ENCODE results near the gene HNRNPLL. TPM values are rescaled to one million over a fixed set of nuclear protein-coding genes. Genes with fewer than 3 reads are reported as not detected.
A peak's percentile ranks its signal among the peaks of the same experiment; 100 is the strongest.

Gene HNRNPLL
- total RNA-seq, 2 experiments from 2014 or later = 44.9 to 46.5 TPM

DNA sequence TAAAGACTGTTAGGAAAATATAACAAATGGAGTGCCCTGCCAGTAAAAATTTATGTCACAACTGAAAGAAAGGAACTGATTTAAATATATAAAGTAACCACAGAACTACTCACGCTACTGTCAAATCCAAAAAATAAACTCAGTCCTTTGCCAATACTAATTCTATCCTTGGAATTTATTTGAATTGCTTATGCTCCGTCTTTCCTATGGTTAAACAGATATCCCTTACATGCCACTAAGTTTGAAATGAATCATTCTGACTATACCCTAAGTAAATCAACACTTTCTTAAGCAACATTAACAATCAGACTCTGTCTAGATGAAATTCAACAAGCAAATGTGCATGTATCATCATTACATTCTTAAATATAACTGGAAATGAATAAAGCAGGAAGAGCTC, 9.8 kb downstream of the HNRNPLL start:
- Histone ChIP-seq H3K4me3 (ENCODE audit: low read length) (no peak overlapping the region), H3K9me3 (ENCODE audit: control insufficient read depth in 1 of 2, insufficient read depth in 1 of 2, low read length in 2 of 2) (no peaks in the 10 kb centered on the region), H3K36me3 (ENCODE audit: insufficient read depth, low read length) (peaks cover 23% of the 10 kb centered on the region), H3K27ac (ENCODE audit: low read depth in 1 of 2, low read length in 2 of 2) (peak overlapping the region in 1 of 2 donors; percentile 24), H3K27me3 (ENCODE audit: control insufficient read depth in 1 of 2, insufficient read depth in 2 of 2, low read length in 2 of 2) (no peaks in the 10 kb centered on the region), H3K4me1 (ENCODE audit: insufficient read depth, low read length) (peaks cover 31% of the 10 kb centered on the region)
- Mint-ChIP-seq H3K27ac (peak overlapping the region; percentile 46), H3K4me1 (ENCODE audit: low read depth) (peaks cover 53% of the 10 kb centered on the region), H3K4me3 (peak overlapping the region; percentile 46), H3K9me3 (no peaks in the 10 kb centered on the region), H3K36me3 (ENCODE audit: low read depth) (peaks cover 13% of the 10 kb centered on the region), H3K27me3 (no peaks in the 10 kb centered on the region)
- CTCF ChIA-PET = interaction anchor here (2.2 kb wide), 1 partner anchor 11 kb away, joined by 10 read pairs; no protein-coding TSS in a partner anchor
- POLR2A ChIA-PET = no interaction called here
- DNase-seq (no peak), ATAC-seq (ENCODE audit: poor library complexity) (no peak)
- intact Hi-C loops (cut with DNase I, micrococcal nuclease) = no loop called here
- no peak for TF ChIP-seq CTCF (IDR thresholded peaks at IDR 0.05)

GRCh38 chr2:38591152-38591551, 11.6 kb downstream of the HNRNPLL start:
- H3K27ac ChIP-seq (ENCODE audit: low read depth in 1 of 2, low read length in 2 of 2) = no peak overlapping the region
- CTCF ChIA-PET = interaction anchor here (0.5 to 3.1 kb wide), 3 partner anchors 8 to 67 kb away, joined by 3 to 17 read pairs (median 5); partner anchors contain the start of gene HNRNPLL
- Mint-ChIP-seq H3K27me3 (no peaks in the 10 kb centered on the region), H3K27ac (peak overlapping the region; percentile 48), H3K4me1 (ENCODE audit: low read depth) (peaks cover 52% of the 10 kb centered on the region), H3K4me3 (peak overlapping the region; percentile 52), H3K36me3 (ENCODE audit: low read depth) (peaks cover 28% of the 10 kb centered on the region), H3K9me3 (no peaks in the 10 kb centered on the region)
- H3K4me1 ChIP-seq (ENCODE audit: insufficient read depth, low read length) = peaks cover 32% of the 10 kb centered on the region
- H3K36me3 ChIP-seq (ENCODE audit: insufficient read depth, low read length) = peaks cover 40% of the 10 kb centered on the region
- H3K9me3 ChIP-seq (ENCODE audit: control insufficient read depth in 1 of 2, insufficient read depth in 1 of 2, low read length in 2 of 2) = no peaks in the 10 kb centered on the region
- DNase-seq (no peak), ATAC-seq (ENCODE audit: poor library complexity) (no peak)
- no peaks in the 10 kb centered on the region for H3K27me3 ChIP-seq (ENCODE audit: control insufficient read depth in 1 of 2, insufficient read depth in 2 of 2, low read length in 2 of 2)
- intact Hi-C loops (cut with DNase I, micrococcal nuclease) = no loop called here
- POLR2A ChIA-PET = interaction anchor here (0.9 to 1.2 kb wide), 4 partner anchors 7 to 160 kb away, joined by 3 to 11 read pairs (median 4); partner anchors contain the start of gene SRSF7
- H3K4me3 ChIP-seq (ENCODE audit: low read length) = peak overlapping the region; percentile 21
- TF ChIP-seq CTCF (IDR thresholded peaks at IDR 0.05) = no peak

- Mint-ChIP-seq H3K4me1 (ENCODE audit: low read depth) (peaks cover 51% of the 10 kb centered on the region), H3K9me3 (no peaks in the 10 kb centered on the region), H3K27ac (peak overlapping the region; percentile 48), H3K27me3 (no peaks in the 10 kb centered on the region), H3K4me3 (peak overlapping the region; percentile 3), H3K36me3 (ENCODE audit: low read depth) (peaks cover 39% of the 10 kb centered on the region)
- Histone ChIP-seq H3K36me3 (ENCODE audit: insufficient read depth, low read length) (peaks cover 50% of the 10 kb centered on the region), H3K27ac (ENCODE audit: low read depth in 1 of 2, low read length in 2 of 2) (no peak overlapping the region), H3K27me3 (ENCODE audit: control insufficient read depth in 1 of 2, insufficient read depth in 2 of 2, low read length in 2 of 2) (no peaks in the 10 kb centered on the region), H3K4me1 (ENCODE audit: insufficient read depth, low read length) (peaks cover 29% of the 10 kb centered on the region), H3K4me3 (ENCODE audit: low read length) (no peak overlapping the region), H3K9me3 (ENCODE audit: control insufficient read depth in 1 of 2, insufficient read depth in 1 of 2, low read length in 2 of 2) (no peaks in the 10 kb centered on the region)
- ATAC-seq (ENCODE audit: poor library complexity) (peak; percentile 46), DNase-seq (peak in 2 of 14 experiments; percentile 39 to 52)
- intact Hi-C loops (cut with DNase I, micrococcal nuclease) = no loop called here
- ChIA-PET CTCF (interaction anchor here (1.2 to 3.1 kb wide), 2 partner anchors 9 to 12 kb away, joined by 5 to 17 read pairs; partner anchors contain the start of gene HNRNPLL), POLR2A (interaction anchor here (0.9 to 1.2 kb wide), 4 partner anchors 8 to 161 kb away, joined by 3 to 11 read pairs (median 4); partner anchors contain the start of gene SRSF7)
- TF ChIP-seq CTCF (IDR thresholded peaks at IDR 0.05) = no peak
These were observed 12.7 kb downstream of the HNRNPLL start for GRCh38 chr2:38590053-38590452.
